NCI-H526 (cell line): ENCODE data around the gene SSU72.
"Not testable (repeated sequence)": the region's sequence is repeated elsewhere in the genome, so short reads cannot be mapped to it uniquely, and the experiment has no call there.

Experiments
- DNase-seq, 2 experiments: peaks; one replicate each; lab custom pipeline; 2025; lab: John Stamatoyannopoulos, UW

SSU72 gene

GRCh38 chr1:1540818-1541628, 33.6 kb downstream of the SSU72 start:
- no peak for DNase-seq

GRCh38 chr1:1540090-1540817, 34.4 kb downstream of the SSU72 start, which contains the start of gene TMEM240:
Gene TMEM240 (minus strand): TSS chr1:1540624. CDS start chr1:1540346, 278 bp downstream.
- peak in 1 of 2 experiments; percentile 87 for DNase-seq

DNA sequence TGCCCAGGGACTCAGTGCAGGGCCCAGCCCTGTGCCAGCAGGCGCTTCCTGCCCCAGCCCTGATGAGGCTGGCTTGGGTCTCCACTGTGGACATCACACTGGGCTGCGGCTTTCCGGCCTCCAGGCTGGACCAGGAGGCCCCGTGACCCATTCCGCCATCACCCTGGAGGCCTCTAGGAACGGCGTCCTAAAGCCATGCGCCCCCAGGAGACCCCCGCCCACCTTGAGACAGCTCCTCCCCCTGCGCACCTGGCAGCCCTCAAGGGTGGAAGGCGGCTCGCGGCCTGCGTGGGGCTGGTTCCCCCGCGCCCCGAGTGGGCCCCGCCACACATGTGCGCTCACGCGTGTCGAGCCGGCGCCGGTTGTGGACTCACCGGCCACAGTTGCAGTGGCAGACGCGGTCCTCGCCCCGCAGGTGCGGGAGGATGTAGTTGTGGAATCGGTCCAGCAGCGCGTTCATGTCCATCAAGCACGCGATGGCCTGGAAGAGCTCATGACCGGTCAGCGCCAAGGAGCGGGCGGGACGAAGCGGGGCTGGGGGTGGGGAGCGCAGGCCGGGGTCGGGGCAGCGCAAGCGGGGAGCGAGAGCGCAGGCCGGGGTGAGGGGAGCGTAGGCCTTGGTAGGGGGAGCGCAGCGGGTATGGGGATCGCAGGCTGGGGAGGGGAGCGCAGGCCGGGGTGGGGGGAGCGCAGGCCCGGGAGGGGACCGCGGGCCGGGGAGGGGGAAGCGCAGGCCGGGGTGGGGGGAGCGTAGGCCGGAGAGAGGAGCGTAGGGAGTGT, 35.2 kb downstream of the SSU72 start:
- peak in 1 of 2 experiments; percentile 51 for DNase-seq

GRCh38 chr1:1538989-1539309, 35.7 kb downstream of the SSU72 start:
- DNase-seq: no peak

GRCh38 chr1:1538334-1538733, 36.3 kb downstream of the SSU72 start:
- no peak for DNase-seq

DNA sequence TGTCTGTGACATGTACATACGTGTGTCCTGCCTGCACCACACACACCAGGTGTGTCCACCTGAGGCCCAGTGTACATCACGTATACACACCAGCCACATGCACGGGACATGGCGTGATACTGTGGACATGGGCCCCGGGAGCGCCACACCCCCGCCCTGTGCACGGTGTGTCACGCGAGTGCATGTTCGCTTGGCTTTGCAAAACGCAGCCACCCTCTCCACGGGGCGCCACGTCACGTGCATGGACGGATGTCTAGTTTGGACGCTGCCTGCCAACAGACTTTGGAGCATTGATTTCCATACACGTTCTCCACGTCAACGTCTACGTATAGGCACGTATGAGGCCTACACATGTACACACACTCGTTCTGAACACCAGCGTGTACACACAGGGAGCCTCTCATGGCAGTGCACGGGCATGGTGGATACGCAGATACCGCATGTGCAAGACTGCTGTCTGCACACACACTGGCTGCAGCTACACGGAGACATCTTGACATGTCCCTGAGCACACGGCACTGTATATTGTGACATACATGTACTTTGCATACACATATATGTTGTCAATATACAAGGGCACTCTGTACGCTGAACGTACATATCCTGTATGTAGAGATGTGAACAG, 36.9 kb downstream of the SSU72 start:
- no peak for DNase-seq

- DNase-seq: no peak
Observed at GRCh38 chr1:1536938-1537546, 37.6 kb downstream of the SSU72 start.

GRCh38 chr1:1536019-1536937, 38.4 kb downstream of the SSU72 start:
- DNase-seq: no peak

GRCh38 chr1:1535201-1536018, 39.3 kb downstream of the SSU72 start:
- DNase-seq: no peak

GRCh38 chr1:1534401-1535154, 40.1 kb downstream of the SSU72 start:
- DNase-seq: no peak

DNA sequence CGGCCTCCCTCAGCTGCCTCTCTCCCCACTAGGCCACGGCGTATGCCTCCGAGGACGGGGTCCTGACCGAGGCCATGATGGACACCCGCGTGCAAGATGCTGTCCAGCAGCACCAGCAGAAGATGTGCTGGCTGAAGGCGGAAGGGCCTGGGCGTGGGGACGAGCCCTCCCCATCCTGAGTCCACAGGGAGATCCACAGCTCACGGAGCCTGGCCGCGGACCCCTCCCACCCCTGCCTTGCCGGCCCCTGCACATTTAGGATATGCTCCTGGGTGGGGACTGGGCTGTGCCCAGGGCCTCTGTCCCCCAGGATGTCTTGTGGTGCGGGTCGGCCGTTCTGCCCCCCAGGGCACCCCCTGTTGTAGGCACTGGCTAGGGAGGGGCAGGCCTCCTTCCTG, 40.8 kb downstream of the SSU72 start:
- DNase-seq: not testable (repeated sequence)

- not testable (repeated sequence) for DNase-seq
Observed at GRCh38 chr1:1533176-1533893, 41.3 kb downstream of the SSU72 start.

GRCh38 chr1:1531947-1532346, 42.7 kb downstream of the SSU72 start:
- no peak for DNase-seq

GRCh38 chr1:1529936-1530335, 44.7 kb downstream of the SSU72 start:
- DNase-seq: no peak

- no peak for DNase-seq
Observed at GRCh38 chr1:1529321-1529720, 45.3 kb downstream of the SSU72 start.

DNA sequence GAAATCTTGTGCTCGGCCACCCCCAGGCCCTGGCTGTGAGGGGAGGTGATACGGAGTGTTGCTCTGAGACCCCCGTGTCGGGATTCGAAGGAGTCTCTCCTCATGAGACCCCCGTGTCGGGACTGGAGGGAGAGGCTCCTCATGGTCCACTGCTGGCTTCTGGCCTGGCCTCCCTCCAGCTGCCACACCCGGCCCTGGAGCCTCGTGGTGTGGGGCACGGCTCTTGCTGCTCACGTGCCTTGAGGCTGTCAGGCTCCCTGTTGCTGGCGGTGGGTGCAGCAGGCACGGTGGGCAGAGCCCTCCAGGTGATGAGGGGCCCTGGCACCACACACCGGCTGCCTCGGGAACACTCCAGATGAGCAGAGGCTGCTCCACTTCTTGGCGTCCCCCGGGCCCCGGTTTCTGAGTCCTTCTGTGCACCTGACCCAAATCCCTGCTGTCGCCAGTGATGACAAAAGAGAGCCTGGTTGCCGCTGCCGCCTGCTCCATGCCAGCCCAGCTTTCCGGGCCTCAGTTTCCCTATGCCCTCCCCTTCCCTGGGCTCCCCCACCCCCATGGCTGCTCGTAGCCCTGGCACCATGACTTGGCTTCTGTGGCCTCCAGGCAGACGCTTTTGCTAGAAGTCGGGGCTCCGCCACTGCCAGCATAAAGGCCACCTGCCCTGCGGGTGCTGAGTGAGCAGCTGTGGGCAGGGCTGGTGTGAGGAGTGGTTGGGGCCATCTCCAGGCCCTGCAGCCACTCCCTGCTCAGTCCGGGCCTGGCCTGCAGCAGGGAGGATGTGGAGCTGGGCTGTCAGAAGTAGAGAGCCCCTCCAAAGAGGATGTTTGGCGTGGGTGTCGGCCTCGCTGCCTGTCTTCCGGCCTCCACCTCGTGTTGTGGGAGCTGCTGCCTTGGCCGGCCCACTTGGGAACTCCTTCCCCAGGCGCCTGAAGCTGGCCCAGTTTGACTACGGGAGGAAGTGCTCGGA, 46.1 kb downstream of the SSU72 start:
- no peak for DNase-seq
